ENCODE data around the gene HIPK4. TPM values are rescaled to one million over a fixed set of nuclear protein-coding genes. Genes with fewer than 3 reads are reported as not detected.

Gene HIPK4
- total and polyA plus RNA-seq, 9 of the 15 experiments (the other 6 are each of a cell fraction or from before 2014, with no cell fraction given): 0.06 to 0.09 TPM; not detected in 7

DNA sequence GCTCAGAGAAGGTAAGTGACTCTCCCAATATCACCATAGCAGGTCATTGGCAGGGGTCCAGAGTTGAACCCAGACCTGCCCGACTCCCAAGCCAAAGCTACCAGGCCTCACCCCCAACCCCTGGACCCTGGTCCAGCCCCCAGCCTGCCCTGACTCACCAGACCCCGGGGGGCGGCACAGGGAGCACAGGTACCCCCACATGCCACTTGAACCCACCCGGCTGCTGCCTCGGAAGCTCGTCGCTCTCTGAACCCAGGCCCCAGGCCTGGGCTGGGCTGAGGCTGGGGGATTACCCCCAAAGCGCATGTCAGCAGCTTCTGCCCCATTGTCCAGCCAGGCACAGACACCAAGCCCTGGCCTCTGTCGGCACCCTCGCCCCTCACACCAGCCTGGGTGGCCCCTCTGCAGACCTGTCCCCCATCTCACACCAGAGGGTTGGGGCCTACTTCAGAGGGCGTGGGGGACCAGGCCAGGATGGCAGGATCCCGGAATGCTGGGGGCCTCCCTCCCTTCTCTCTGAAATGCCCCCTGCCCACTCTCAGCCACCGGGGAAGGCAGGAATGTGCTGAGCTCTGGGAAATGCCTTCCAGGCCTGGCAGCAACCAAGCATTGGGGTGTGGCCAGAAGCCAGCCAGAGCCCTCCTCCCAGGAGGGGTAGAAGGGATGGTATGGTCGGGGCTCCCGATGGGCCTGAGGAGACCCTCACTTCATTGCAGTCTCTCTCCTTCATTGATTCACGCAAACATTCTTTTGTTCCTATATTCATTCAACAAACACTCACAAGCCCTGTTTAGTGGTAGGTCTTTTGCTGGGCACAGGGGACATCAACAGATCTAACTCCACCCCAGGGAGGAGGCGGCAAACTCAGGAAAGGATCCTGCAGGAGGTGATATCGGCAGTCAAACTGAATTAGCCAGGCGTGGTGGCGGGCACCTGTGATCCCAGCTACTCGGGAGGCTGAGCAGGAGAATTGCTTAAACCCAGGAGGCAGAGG lies 24.9 kb upstream of the HIPK4 start:
- Histone ChIP-seq H3K9me3 (replicated peaks; ENCODE audit: control insufficient read depth, insufficient read depth, low read depth, low read length) (no peaks in the 10 kb centered on the region), H3K79me2 (ENCODE audit: control insufficient read depth, insufficient read depth, low read length) (no peaks in the 10 kb centered on the region), H3K9me1 (ENCODE audit: control insufficient read depth, insufficient read depth, low read length) (no peaks in the 10 kb centered on the region), H3K27ac (ENCODE audit: extremely low read depth, low read depth, low read length) (no peak overlapping the region), H3K36me3 (ENCODE audit: control insufficient read depth, insufficient read depth, low read length) (no peaks in the 10 kb centered on the region), H3K4me2 (ENCODE audit: insufficient read depth, low read length) (no peak overlapping the region), H2AFZ (ENCODE audit: low read depth, low read length) (no peak overlapping the region), H3K27me3 (ENCODE audit: control insufficient read depth in 2 of 2, insufficient read depth in 2 of 2, low read length in 2 of 2) (no peaks in the 10 kb centered on the region), H3K4me1 (replicated peaks in 1 of 2; ENCODE audit: control insufficient read depth in 2 of 2, insufficient read depth in 2 of 2, low read length in 2 of 2) (peaks cover 26 to 56% of the 10 kb centered on the region in 2 experiments), H3K9ac (ENCODE audit: insufficient read depth in 1 of 2, low read depth in 2 of 2, low read length in 2 of 2) (peak overlapping the region in 1 of 2 experiments; percentile 59; a peak in 1 of 4 replicates), H4K20me1 (replicated peaks; ENCODE audit: control insufficient read depth, insufficient read depth, low read length) (no peaks in the 10 kb centered on the region), H3K4me3 (no peak overlapping the region)
- FAIRE-seq (no peak), ATAC-seq (no peak), DNase-seq (ENCODE audit: extremely low read depth in 1 of 4, low spot score in 3 of 4) (no peak)
- intact Hi-C loops (cut with micrococcal nuclease): no loop called here
- POLR2A ChIA-PET: interaction anchor here (0.6 to 2.7 kb wide), 6 partner anchors 8 to 302 kb away, joined by 3 to 17 read pairs (median 6); partner anchors contain the start of gene ITPKC
- in situ Hi-C loops (cut with MboI): no loop called here
- 90% methylated on average over 20 of the region's 21 CpGs for WGBS (ENCODE audit: insufficient coverage, low coverage, missing lambda C conversion rate)
- TF ChIP-seq, protein P1, sequence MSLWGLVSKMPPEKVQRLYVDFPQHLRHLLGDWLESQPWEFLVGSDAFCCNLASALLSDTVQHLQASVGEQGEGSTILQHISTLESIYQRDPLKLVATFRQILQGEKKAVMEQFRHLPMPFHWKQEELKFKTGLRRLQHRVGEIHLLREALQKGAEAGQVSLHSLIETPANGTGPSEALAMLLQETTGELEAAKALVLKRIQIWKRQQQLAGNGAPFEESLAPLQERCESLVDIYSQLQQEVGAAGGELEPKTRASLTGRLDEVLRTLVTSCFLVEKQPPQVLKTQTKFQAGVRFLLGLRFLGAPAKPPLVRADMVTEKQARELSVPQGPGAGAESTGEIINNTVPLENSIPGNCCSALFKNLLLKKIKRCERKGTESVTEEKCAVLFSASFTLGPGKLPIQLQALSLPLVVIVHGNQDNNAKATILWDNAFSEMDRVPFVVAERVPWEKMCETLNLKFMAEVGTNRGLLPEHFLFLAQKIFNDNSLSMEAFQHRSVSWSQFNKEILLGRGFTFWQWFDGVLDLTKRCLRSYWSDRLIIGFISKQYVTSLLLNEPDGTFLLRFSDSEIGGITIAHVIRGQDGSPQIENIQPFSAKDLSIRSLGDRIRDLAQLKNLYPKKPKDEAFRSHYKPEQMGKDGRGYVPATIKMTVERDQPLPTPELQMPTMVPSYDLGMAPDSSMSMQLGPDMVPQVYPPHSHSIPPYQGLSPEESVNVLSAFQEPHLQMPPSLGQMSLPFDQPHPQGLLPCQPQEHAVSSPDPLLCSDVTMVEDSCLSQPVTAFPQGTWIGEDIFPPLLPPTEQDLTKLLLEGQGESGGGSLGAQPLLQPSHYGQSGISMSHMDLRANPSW (CRISPR knock-in tag; IDR thresholded peaks at IDR 0.05): no peak
- peak; percentile 35; the same call in 1 of the 2 replicates for TF ChIP-seq NFIC (IDR thresholded peaks at IDR 0.05)
- TF ChIP-seq, protein P2, sequence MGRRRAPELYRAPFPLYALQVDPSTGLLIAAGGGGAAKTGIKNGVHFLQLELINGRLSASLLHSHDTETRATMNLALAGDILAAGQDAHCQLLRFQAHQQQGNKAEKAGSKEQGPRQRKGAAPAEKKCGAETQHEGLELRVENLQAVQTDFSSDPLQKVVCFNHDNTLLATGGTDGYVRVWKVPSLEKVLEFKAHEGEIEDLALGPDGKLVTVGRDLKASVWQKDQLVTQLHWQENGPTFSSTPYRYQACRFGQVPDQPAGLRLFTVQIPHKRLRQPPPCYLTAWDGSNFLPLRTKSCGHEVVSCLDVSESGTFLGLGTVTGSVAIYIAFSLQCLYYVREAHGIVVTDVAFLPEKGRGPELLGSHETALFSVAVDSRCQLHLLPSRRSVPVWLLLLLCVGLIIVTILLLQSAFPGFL (CRISPR knock-in tag; IDR thresholded peaks at IDR 0.05): no peak
- TF ChIP-seq U2AF1 (optimal IDR thresholded peaks at IDR 0.05; ENCODE audit: low read depth, low read length): no peak
- TF ChIP-seq TFAM (CRISPR knock-in tag; conservative IDR thresholded peaks at IDR 0.05): no peak
- no peak for TF ChIP-seq HCFC1 (IDR thresholded peaks at IDR 0.05; ENCODE audit: low read depth, low read length)
- TF ChIP-seq, protein P3, sequence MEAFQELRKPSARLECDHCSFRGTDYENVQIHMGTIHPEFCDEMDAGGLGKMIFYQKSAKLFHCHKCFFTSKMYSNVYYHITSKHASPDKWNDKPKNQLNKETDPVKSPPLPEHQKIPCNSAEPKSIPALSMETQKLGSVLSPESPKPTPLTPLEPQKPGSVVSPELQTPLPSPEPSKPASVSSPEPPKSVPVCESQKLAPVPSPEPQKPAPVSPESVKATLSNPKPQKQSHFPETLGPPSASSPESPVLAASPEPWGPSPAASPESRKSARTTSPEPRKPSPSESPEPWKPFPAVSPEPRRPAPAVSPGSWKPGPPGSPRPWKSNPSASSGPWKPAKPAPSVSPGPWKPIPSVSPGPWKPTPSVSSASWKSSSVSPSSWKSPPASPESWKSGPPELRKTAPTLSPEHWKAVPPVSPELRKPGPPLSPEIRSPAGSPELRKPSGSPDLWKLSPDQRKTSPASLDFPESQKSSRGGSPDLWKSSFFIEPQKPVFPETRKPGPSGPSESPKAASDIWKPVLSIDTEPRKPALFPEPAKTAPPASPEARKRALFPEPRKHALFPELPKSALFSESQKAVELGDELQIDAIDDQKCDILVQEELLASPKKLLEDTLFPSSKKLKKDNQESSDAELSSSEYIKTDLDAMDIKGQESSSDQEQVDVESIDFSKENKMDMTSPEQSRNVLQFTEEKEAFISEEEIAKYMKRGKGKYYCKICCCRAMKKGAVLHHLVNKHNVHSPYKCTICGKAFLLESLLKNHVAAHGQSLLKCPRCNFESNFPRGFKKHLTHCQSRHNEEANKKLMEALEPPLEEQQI (IDR thresholded peaks at IDR 0.05): no peak
- TF ChIP-seq CEBPG (CRISPR knock-in tag; IDR thresholded peaks at IDR 0.05): 0 out of 2 replicates have a peak, but pooled peaks have one; percentile 36
- TF ChIP-seq CEBPG (tag; conservative IDR thresholded peaks at IDR 0.05 in 1 of 2, IDR thresholded peaks at IDR 0.05 in 1 of 2): no peak
- no peak for TF ChIP-seq KLF13 (tag; IDR thresholded peaks at IDR 0.05; ENCODE audit: borderline replicate concordance, low read depth)
- TF ChIP-seq RBM25 (IDR thresholded peaks at IDR 0.05; ENCODE audit: low read depth, low read length, severe bottlenecking): no peak
- CTCF ChIA-PET (ENCODE audit: low intra/inter-chr PET ratio): no interaction called here
- BruUV-seq (replicated peaks): no TSS peak

Measured in K562 (cell line).